A549 (cell line): Measurements from ENCODE around the gene TUBGCP3. TPM values are rescaled to one million over a fixed set of nuclear protein-coding genes. Genes with fewer than 3 reads are reported as not detected.

ENCODE experiments used
- ATAC-seq, 2 experiments: fragments of 200-7000 bp in 1 of 2; fragments of >200 bp in 1 of 2; cut with Nextera tagmentation in 1 of 2; cut with Tn5 transposase in 1 of 2; 3 replicates each; pipeline versions ENCODE4 v1.8.0 to v1.9.1; 2018 to 2020; ENCODE audit warnings: mild to moderate bottlenecking in 1 of 2, moderate library complexity in 1 of 2
- CTCF ChIA-PET: fragments of 300-600 bp; sonication (Branson Sonifier 250); formaldehyde crosslinking; extraction: SDS; loops from one replicate; lab custom pipeline; 2021; ENCODE audit warnings: antibody characterized with exemption, inconsistent platforms; lab: Yijun Ruan, JAX
- POLR2A ChIA-PET: fragments of 350-600 bp; formaldehyde crosslinking; extraction: SDS; loops from one replicate; lab custom pipeline; 2021; ENCODE audit warnings: antibody characterized with exemption, inconsistent platforms; lab: Yijun Ruan, JAX
- DNase-seq, 2 experiments: peaks; one replicate each; pipeline versions ENCODE4 v3.0.0 to v3.0.0-alpha.2; 2011 to 2016; ENCODE audit warnings: low read depth in 1 of 2, low spot score in 1 of 2
- FAIRE-seq: peaks from 2 replicates; lab custom pipeline; 2011; peaks lifted over from hg19 to GRCh38; lab: Jason Lieb, UNC
- H3K27ac ChIP-seq, 2 experiments: fragments of >200 bp; sonication (Bioruptor Twin); formaldehyde crosslinking; 3 replicates each; pipeline ENCODE4 v1.5.1; 2016 to 2017
- H3K4me1 ChIP-seq: fragments of >200 bp; sonication (Bioruptor Twin); formaldehyde crosslinking; 3 replicates; pipeline ENCODE4 v1.6.1; 2016
- H3K4me2 ChIP-seq: fragments of >200 bp; sonication (Bioruptor Twin); formaldehyde crosslinking; 3 replicates; pipeline ENCODE4 v1.6.1; 2016
- H3K4me3 ChIP-seq: fragments of >200 bp; sonication (Bioruptor Twin); formaldehyde crosslinking; 3 replicates; pipeline ENCODE4 v1.5.1; 2016
- H3K9me3 ChIP-seq: fragments of >200 bp; sonication (Bioruptor Twin); formaldehyde crosslinking; 3 replicates; pipeline ENCODE4 v1.6.1; 2016
- ATOH8 ChIP-seq: fragments of 250-450 bp; sonication (Bioruptor Pico); IDR thresholded peaks from 2 replicates; pipeline ENCODE4 v1.5.0; 2020; ENCODE audit warnings: low read depth, mild to moderate bottlenecking, moderate library complexity
- BCL3 ChIP-seq: fragments of >200 bp; sonication (Bioruptor Twin); formaldehyde crosslinking; IDR thresholded peaks from 3 replicates; pipeline ENCODE4 v1.6.1; 2016
- BHLHE40 ChIP-seq: IDR thresholded peaks from 2 replicates; pipeline ENCODE4 v1.6.1; 2012; ENCODE audit warnings: low read depth, low read length, inconsistent platforms
- CBX8 ChIP-seq: fragments of 200-600 bp; sonication (generic); IDR thresholded peaks from 2 replicates; pipeline ENCODE4 v1.6.1; 2016
- CEBPB ChIP-seq, 2 experiments: fragments of >200 bp in 1 of 2; sonication (Bioruptor Twin) in 1 of 2; formaldehyde crosslinking in 1 of 2; IDR thresholded peaks; 2 replicates each; pipeline ENCODE4 v1.6.1; 2012 to 2016
- CHD4 ChIP-seq: fragments of 200-600 bp; sonication (generic); IDR thresholded peaks from 2 replicates; pipeline ENCODE4 v1.6.1; 2016; ENCODE audit warnings: antibody characterized with exemption, mild to moderate bottlenecking, borderline replicate concordance
- ELK1 ChIP-seq: fragments of 150-350 bp; IDR thresholded peaks from 2 replicates; pipeline ENCODE4 v1.6.1; 2014; ENCODE audit warnings: low read depth, mild to moderate bottlenecking, low read length
- EP300 ChIP-seq, 2 experiments: fragments of >200 bp; sonication (Bioruptor Twin); formaldehyde crosslinking; IDR thresholded peaks; 2 replicates in 1 of 2; 3 replicates in 1 of 2; pipeline ENCODE4 v1.6.1; 2016 to 2017
- FOSB ChIP-seq: fragments of 250-450 bp; sonication (Bioruptor Pico); IDR thresholded peaks from 2 replicates; pipeline ENCODE4 v1.5.0; 2020; ENCODE audit warnings: mild to moderate bottlenecking, moderate library complexity
- FOXS1 ChIP-seq: fragments of 250-450 bp; sonication (Bioruptor Pico); IDR thresholded peaks from 2 replicates; pipeline ENCODE4 v1.5.0; 2020; ENCODE audit warnings: mild to moderate bottlenecking, moderate library complexity
- HDAC2 ChIP-seq: fragments of 200-600 bp; sonication (generic); IDR thresholded peaks from 2 replicates; pipeline ENCODE4 v1.6.1; 2016
- HOXB5 ChIP-seq: fragments of 250-450 bp; sonication (Bioruptor Pico); IDR thresholded peaks from 2 replicates; pipeline ENCODE4 v1.5.0; 2020; ENCODE audit warnings: mild to moderate bottlenecking, moderate library complexity
- MAFK ChIP-seq: fragments of 450-650 bp; IDR thresholded peaks from 2 replicates; pipeline ENCODE4 v1.6.1; 2014; ENCODE audit not compliant: partially characterized antibody
- NR3C1 ChIP-seq: fragments of >200 bp; sonication (Bioruptor Twin); formaldehyde crosslinking; IDR thresholded peaks from 3 replicates; pipeline ENCODE4 v1.6.1; 2017
- POLR2A ChIP-seq: IDR thresholded peaks from 2 replicates; pipeline ENCODE4 v1.6.1; 2012; ENCODE audit warnings: mild to moderate bottlenecking, low read length
- SMC3 ChIP-seq: fragments of >200 bp; sonication (Bioruptor Twin); formaldehyde crosslinking; IDR thresholded peaks from 3 replicates; pipeline ENCODE4 v1.6.1; 2018; ENCODE audit warnings: inconsistent platforms
- TFCP2L1 ChIP-seq: fragments of 250-450 bp; sonication (Bioruptor Pico); IDR thresholded peaks from 2 replicates; pipeline ENCODE4 v1.5.0; 2021; ENCODE audit warnings: mild to moderate bottlenecking
- TP53 ChIP-seq: fragments of 250-450 bp; sonication (Bioruptor Pico); IDR thresholded peaks from 2 replicates; pipeline ENCODE4 v1.5.0; 2021; ENCODE audit warnings: mild to moderate bottlenecking, moderate library complexity
- USF2 ChIP-seq: fragments of 450-650 bp; IDR thresholded peaks from 2 replicates; pipeline ENCODE4 v1.6.1; 2014; ENCODE audit warnings: antibody characterized with exemption
- ZSCAN20 ChIP-seq: fragments of 250-450 bp; sonication (Bioruptor Pico); IDR thresholded peaks from 2 replicates; pipeline ENCODE4 v1.8.0; 2022; ENCODE audit warnings: mild to moderate bottlenecking, moderate library complexity
- WGBS: methylation state at CpG from one replicate; pipeline ENCODE4 v1.1.6; 2017; ENCODE audit errors: missing lambda C conversion rate; 5-methylcytosine and 5-hydroxymethylcytosine counted together
- polyA plus RNA-seq, 4 experiments: library from polyadenylated mRNA; depleted of rRNA in 3 of 4; stranded (reverse); fragments of >200 nt; fragmentation: RNase III in 1 of 4; extraction: RNeasy Plus Mini Kit Qiagen cat#74134 plus additional on column Dnase treatment in 1 of 4; gene quantifications; 2 replicates in 3 of 4; 3 replicates in 1 of 4; pipeline ENCODE4 v1.2.3, GENCODE V29; 2011 to 2017

TUBGCP3 gene
- polyA plus RNA-seq, 2 of the 4 experiments (the other 2 are of a cell fraction): 15.9 to 21.3 TPM

GRCh38 chr13:112583592-112584277 lies 4.2 kb downstream of the TUBGCP3 start:
- H3K4me2 ChIP-seq: no peak overlapping the region
- no peak for DNase-seq
- peaks cover 8% of the 10 kb centered on the region; the same call in 1 of the 3 replicates for H3K4me1 ChIP-seq
- TF ChIP-seq FOXS1 (CRISPR knock-in tag) (no peak), TFCP2L1 (CRISPR knock-in tag) (no peak), ZSCAN20 (no peak), NR3C1 (no peak), USF2 (no peak), MAFK (no peak), TP53 (no peak), POLR2A (no peak), HDAC2 (no peak), HOXB5 (no peak), CHD4 (no peak), EP300 (IDR thresholded peaks at IDR 0.05) (no peak)
- FAIRE-seq: no peak
- 90% methylated on average over 11 of the region's 11 CpGs for WGBS
- ChIA-PET POLR2A (no interaction called here), CTCF (interaction anchor here (1.6 kb wide), 1 partner anchor 22 kb away, joined by 6 read pairs; no protein-coding TSS in a partner anchor)
- no peak for ATAC-seq
- H3K4me3 ChIP-seq: no peak overlapping the region
- no peak overlapping the region for H3K27ac ChIP-seq
- no peaks in the 10 kb centered on the region for H3K9me3 ChIP-seq

GRCh38 chr13:112582263-112582662 lies 5.7 kb downstream of the TUBGCP3 start:
- ChIA-PET CTCF (no interaction called here), POLR2A (no interaction called here)
- DNase-seq: no peak
- TF ChIP-seq ATOH8 (CRISPR knock-in tag) (no peak), HOXB5 (no peak), BCL3 (no peak), CBX8 (no peak), BHLHE40 (no peak), FOSB (CRISPR knock-in tag) (no peak)
- 0 out of 3 replicates have a peak, but pooled peaks cover 5% of the 10 kb centered on the region for H3K4me1 ChIP-seq
- no peak overlapping the region for H3K4me2 ChIP-seq
- no peak for ATAC-seq
- no peak overlapping the region for H3K4me3 ChIP-seq
- 97% methylated on average over 9 of the region's 9 CpGs for WGBS
- no peak for FAIRE-seq
- H3K9me3 ChIP-seq: no peaks in the 10 kb centered on the region
- no peak overlapping the region for H3K27ac ChIP-seq

GRCh38 chr13:112580912-112581311 lies 7.0 kb downstream of the TUBGCP3 start:
- Histone ChIP-seq H3K27ac (no peak overlapping the region), H3K4me3 (no peak overlapping the region), H3K9me3 (peaks cover 3% of the 10 kb centered on the region; the same call in 1 of the 3 replicates), H3K4me1 (no peaks in the 10 kb centered on the region), H3K4me2 (no peak overlapping the region)
- CTCF ChIA-PET: no interaction called here
- ATAC-seq: no peak
- TF ChIP-seq CHD4 (no peak), ELK1 (no peak), NR3C1 (no peak), CEBPB (IDR thresholded peaks at IDR 0.05) (no peak), POLR2A (no peak), SMC3 (no peak), TFCP2L1 (CRISPR knock-in tag) (no peak)
- WGBS: 94% methylated on average over 3 of the region's 3 CpGs
- FAIRE-seq: no peak
- POLR2A ChIA-PET: interaction anchor here (0.6 kb wide), 1 partner anchor 31 kb away, joined by 10 read pairs; no protein-coding TSS in a partner anchor
- no peak for DNase-seq
